ENCODE measurements around the gene CLMN.

Gene CLMN

GRCh38 chr14:95301527-95302187, 18.1 kb downstream of the CLMN start:
- DNase-seq: no peak

- no peak for DNase-seq
Observed at GRCh38 chr14:95300697-95301526, 18.8 kb downstream of the CLMN start.

- no peak for DNase-seq
Observed at GRCh38 chr14:95300002-95300696, 19.6 kb downstream of the CLMN start.

- no peak for DNase-seq
Observed at GRCh38 chr14:95299271-95299670, 20.4 kb downstream of the CLMN start.

- DNase-seq: no peak
Observed at GRCh38 chr14:95297832-95298231, 21.9 kb downstream of the CLMN start.

- DNase-seq: no peak
Observed at GRCh38 chr14:95296966-95297365, 22.7 kb downstream of the CLMN start.

GRCh38 chr14:95295600-95296376, 23.9 kb downstream of the CLMN start:
- no peak for DNase-seq

- DNase-seq: no peak
Observed at GRCh38 chr14:95294834-95295599, 24.7 kb downstream of the CLMN start.

GRCh38 chr14:95294320-95294719, 25.4 kb downstream of the CLMN start:
- DNase-seq: no peak

- no peak for DNase-seq
Observed at GRCh38 chr14:95293449-95293848, 26.3 kb downstream of the CLMN start.

- DNase-seq: no peak
Observed at GRCh38 chr14:95292660-95293425, 26.9 kb downstream of the CLMN start.

GRCh38 chr14:95291859-95292542, 27.7 kb downstream of the CLMN start:
- DNase-seq: no peak

GRCh38 chr14:95290871-95291431, 28.8 kb downstream of the CLMN start:
- DNase-seq: no peak

GRCh38 chr14:95290021-95290420, 29.7 kb downstream of the CLMN start:
- no peak for DNase-seq

- no peak for DNase-seq
Observed at GRCh38 chr14:95289323-95290010, 30.2 kb downstream of the CLMN start.

GRCh38 chr14:95288672-95289322, 30.9 kb downstream of the CLMN start:
- no peak for DNase-seq

GRCh38 chr14:95287176-95287754, 32.4 kb downstream of the CLMN start:
- DNase-seq: no peak

- DNase-seq: no peak
Observed at GRCh38 chr14:95286645-95287044, 33.1 kb downstream of the CLMN start.

- DNase-seq: no peak
Observed at GRCh38 chr14:95285566-95285965, 34.1 kb downstream of the CLMN start.
